HepG2 (cell line): ENCODE measurements around the gene CKAP5. TPM values are rescaled to one million over a fixed set of nuclear protein-coding genes. Genes with fewer than 3 reads are reported as not detected.

ENCODE experiments used
- ATF2 ChIP-seq: sonication (generic); formaldehyde crosslinking; IDR thresholded peaks from 2 replicates; pipeline ENCODE4 v1.4.0; 2020; ENCODE audit warnings: missing genetic modification reagents
- EHMT2 ChIP-seq: fragments of 200-600 bp; sonication (generic); IDR thresholded peaks from 2 replicates; pipeline ENCODE4 v1.7.0; 2017; ENCODE audit warnings: antibody characterized with exemption, low read depth, low read length, borderline replicate concordance
- GLI4 ChIP-seq: sonication (generic); formaldehyde crosslinking; IDR thresholded peaks from 2 replicates; pipeline ENCODE4 v1.5.1; 2020; ENCODE audit warnings: missing genetic modification reagents, mild to moderate bottlenecking, moderate library complexity, borderline replicate concordance
- HINFP ChIP-seq: sonication (generic); formaldehyde crosslinking; IDR thresholded peaks from 2 replicates; pipeline ENCODE4 v1.4.0; 2020; ENCODE audit warnings: low read depth, mild to moderate bottlenecking, missing genetic modification reagents
- KDM5A ChIP-seq: fragments of 200-600 bp; sonication (generic); IDR thresholded peaks from 2 replicates; pipeline ENCODE4 v1.7.0; 2018; ENCODE audit warnings: antibody characterized with exemption, mild to moderate bottlenecking, low read length, borderline replicate concordance
- MZF1 ChIP-seq: sonication (generic); formaldehyde crosslinking; IDR thresholded peaks from 2 replicates; pipeline ENCODE4 v1.8.1; 2023; ENCODE audit warnings: mild to moderate bottlenecking, missing genetic modification reagents, borderline replicate concordance
- NR1H2 ChIP-seq: sonication (generic); formaldehyde crosslinking; IDR thresholded peaks from 2 replicates; pipeline ENCODE4 v1.8.1; 2022; ENCODE audit warnings: low read depth, missing genetic modification reagents, borderline replicate concordance
- PITX1 ChIP-seq: sonication (generic); formaldehyde crosslinking; IDR thresholded peaks from 2 replicates; pipeline ENCODE4 v1.5.1; 2020; ENCODE audit warnings: mild to moderate bottlenecking, missing genetic modification reagents
- RBM39 ChIP-seq: fragments of 200-400 bp; formaldehyde crosslinking; IDR thresholded peaks from one replicate; pipeline ENCODE4 v1.6.1; 2018; ENCODE audit warnings: antibody characterized with exemption, mild to moderate bottlenecking, low read depth, low read length; ENCODE audit not compliant: poor library complexity, severe bottlenecking
- SMAD1 ChIP-seq: sonication (generic); formaldehyde crosslinking; IDR thresholded peaks from 2 replicates; pipeline ENCODE4 v1.4.0; 2020; ENCODE audit warnings: missing genetic modification reagents, low read depth, mild to moderate bottlenecking, borderline replicate concordance
- SMC3 ChIP-seq: IDR thresholded peaks from 2 replicates; pipeline ENCODE4 v1.6.1; 2011; ENCODE audit warnings: low read length, improper control_type of control experiment
- TGIF2 ChIP-seq: IDR thresholded peaks from 2 replicates; pipeline ENCODE4 v1.6.1; 2016; ENCODE audit warnings: control low read depth, missing compliant biosample characterization
- XBP1 ChIP-seq: sonication (generic); formaldehyde crosslinking; IDR thresholded peaks from 2 replicates; pipeline ENCODE4 v1.5.0; 2020; ENCODE audit warnings: missing genetic modification reagents
- ZNF546 ChIP-seq: sonication (generic); formaldehyde crosslinking; conservative IDR thresholded peaks from 2 replicates; pipeline ENCODE4 v1.8.1; 2023; ENCODE audit warnings: mild to moderate bottlenecking, missing genetic modification reagents
- ZNF558 ChIP-seq: sonication (generic); formaldehyde crosslinking; IDR thresholded peaks from 2 replicates; pipeline ENCODE4 v1.9.0; 2022; ENCODE audit warnings: mild to moderate bottlenecking, missing genetic modification reagents, borderline replicate concordance
- ZNF883 ChIP-seq: sonication (generic); formaldehyde crosslinking; IDR thresholded peaks from 2 replicates; pipeline ENCODE4 v1.5.1; 2020; ENCODE audit warnings: mild to moderate bottlenecking, missing genetic modification reagents; ENCODE audit errors: not compliant biosample characterization
- ZZZ3 ChIP-seq: sonication (generic); formaldehyde crosslinking; IDR thresholded peaks from 2 replicates; pipeline ENCODE4 v1.4.0; 2020; ENCODE audit warnings: missing genetic modification reagents, mild to moderate bottlenecking, borderline replicate concordance
- polyA plus RNA-seq, 8 experiments: library from polyadenylated mRNA; depleted of rRNA in 3 of 8; stranded (reverse) in 7 of 8; unstranded in 1 of 8; fragments of >200 nt; fragmentation: Illumina TruSeq in 4 of 8; extraction: Trizol in 4 of 8; gene quantifications; 2 replicates each; pipeline versions ENCODE4 v1.2.1 to v1.2.3, GENCODE V29; 2011 to 2016; ENCODE audit warnings: low read depth in 4 of 8, missing spikeins in 1 of 8, mixed read lengths in 1 of 8; ENCODE audit not compliant: insufficient read depth in 1 of 8
- total RNA-seq, 5 experiments: library from RNA; depleted of rRNA; stranded (reverse); fragments of >200 nt; fragmentation: Illumina TruSeq; extraction: Trizol; gene quantifications; 2 replicates each; pipeline ENCODE4 v1.2.3, GENCODE V29; 2016; ENCODE audit warnings: low read depth in 1 of 5
- TF ChIP-seq, protein P1 (sequence below): sonication (generic); formaldehyde crosslinking; IDR thresholded peaks from 2 replicates; pipeline ENCODE4 v1.4.0; 2020; ENCODE audit warnings: missing genetic modification reagents
- TF ChIP-seq, protein P2 (sequence below): sonication (generic); formaldehyde crosslinking; IDR thresholded peaks from 2 replicates; pipeline ENCODE4; 2020; ENCODE audit warnings: missing genetic modification reagents, mild to moderate bottlenecking, borderline replicate concordance

Gene CKAP5
- total and polyA plus RNA-seq, 2 of the 13 experiments (the other 11 are each of a cell fraction or from before 2014, with no cell fraction given) = 79.2 to 103 TPM

GRCh38 chr11:46718155-46719019 is 127.7 kb downstream of the CKAP5 start (continued):
- TF ChIP-seq ZNF883 (peak; percentile 50), TGIF2 (0 out of 2 replicates have a peak, but pooled peaks have one; percentile 62), ZNF558 (no peak), SMC3 (peak; percentile 31; the same call in 1 of the 2 replicates), ZZZ3 (CRISPR knock-in tag) (no peak), XBP1 (CRISPR knock-in tag) (peak; percentile 78; the same call in 1 of the 2 replicates), RBM39 (peak; percentile 7), EHMT2 (peak; percentile 75; the same call in 1 of the 2 replicates), GLI4 (0 out of 2 replicates have a peak, but pooled peaks have one; percentile 26), MZF1 (CRISPR knock-in tag) (no peak), ZNF546 (CRISPR knock-in tag) (peak; percentile 79), NR1H2 (CRISPR knock-in tag) (no peak), KDM5A (peak; percentile 36; the same call in 1 of the 2 replicates), HINFP (peak; percentile 77; the same call in 1 of the 2 replicates), SMAD1 (CRISPR knock-in tag) (peak; percentile 36; the same call in 1 of the 2 replicates), ATF2 (CRISPR knock-in tag) (peak; percentile 89), PITX1 (CRISPR knock-in tag) (peak; percentile 93)
- TF ChIP-seq, protein P1, sequence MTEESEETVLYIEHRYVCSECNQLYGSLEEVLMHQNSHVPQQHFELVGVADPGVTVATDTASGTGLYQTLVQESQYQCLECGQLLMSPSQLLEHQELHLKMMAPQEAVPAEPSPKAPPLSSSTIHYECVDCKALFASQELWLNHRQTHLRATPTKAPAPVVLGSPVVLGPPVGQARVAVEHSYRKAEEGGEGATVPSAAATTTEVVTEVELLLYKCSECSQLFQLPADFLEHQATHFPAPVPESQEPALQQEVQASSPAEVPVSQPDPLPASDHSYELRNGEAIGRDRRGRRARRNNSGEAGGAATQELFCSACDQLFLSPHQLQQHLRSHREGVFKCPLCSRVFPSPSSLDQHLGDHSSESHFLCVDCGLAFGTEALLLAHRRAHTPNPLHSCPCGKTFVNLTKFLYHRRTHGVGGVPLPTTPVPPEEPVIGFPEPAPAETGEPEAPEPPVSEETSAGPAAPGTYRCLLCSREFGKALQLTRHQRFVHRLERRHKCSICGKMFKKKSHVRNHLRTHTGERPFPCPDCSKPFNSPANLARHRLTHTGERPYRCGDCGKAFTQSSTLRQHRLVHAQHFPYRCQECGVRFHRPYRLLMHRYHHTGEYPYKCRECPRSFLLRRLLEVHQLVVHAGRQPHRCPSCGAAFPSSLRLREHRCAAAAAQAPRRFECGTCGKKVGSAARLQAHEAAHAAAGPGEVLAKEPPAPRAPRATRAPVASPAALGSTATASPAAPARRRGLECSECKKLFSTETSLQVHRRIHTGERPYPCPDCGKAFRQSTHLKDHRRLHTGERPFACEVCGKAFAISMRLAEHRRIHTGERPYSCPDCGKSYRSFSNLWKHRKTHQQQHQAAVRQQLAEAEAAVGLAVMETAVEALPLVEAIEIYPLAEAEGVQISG (CRISPR knock-in tag) = peak; percentile 98
- TF ChIP-seq, protein P2, sequence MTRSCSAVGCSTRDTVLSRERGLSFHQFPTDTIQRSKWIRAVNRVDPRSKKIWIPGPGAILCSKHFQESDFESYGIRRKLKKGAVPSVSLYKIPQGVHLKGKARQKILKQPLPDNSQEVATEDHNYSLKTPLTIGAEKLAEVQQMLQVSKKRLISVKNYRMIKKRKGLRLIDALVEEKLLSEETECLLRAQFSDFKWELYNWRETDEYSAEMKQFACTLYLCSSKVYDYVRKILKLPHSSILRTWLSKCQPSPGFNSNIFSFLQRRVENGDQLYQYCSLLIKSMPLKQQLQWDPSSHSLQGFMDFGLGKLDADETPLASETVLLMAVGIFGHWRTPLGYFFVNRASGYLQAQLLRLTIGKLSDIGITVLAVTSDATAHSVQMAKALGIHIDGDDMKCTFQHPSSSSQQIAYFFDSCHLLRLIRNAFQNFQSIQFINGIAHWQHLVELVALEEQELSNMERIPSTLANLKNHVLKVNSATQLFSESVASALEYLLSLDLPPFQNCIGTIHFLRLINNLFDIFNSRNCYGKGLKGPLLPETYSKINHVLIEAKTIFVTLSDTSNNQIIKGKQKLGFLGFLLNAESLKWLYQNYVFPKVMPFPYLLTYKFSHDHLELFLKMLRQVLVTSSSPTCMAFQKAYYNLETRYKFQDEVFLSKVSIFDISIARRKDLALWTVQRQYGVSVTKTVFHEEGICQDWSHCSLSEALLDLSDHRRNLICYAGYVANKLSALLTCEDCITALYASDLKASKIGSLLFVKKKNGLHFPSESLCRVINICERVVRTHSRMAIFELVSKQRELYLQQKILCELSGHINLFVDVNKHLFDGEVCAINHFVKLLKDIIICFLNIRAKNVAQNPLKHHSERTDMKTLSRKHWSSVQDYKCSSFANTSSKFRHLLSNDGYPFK (CRISPR knock-in tag) = peak; percentile 40; the same call in 1 of the 2 replicates
